ENCODE measurements around the gene SULT2B1.
"Not testable (repeated sequence)": the region's sequence is repeated elsewhere in the genome, so short reads cannot be mapped to it uniquely, and the experiment has no call there.

Gene SULT2B1

GRCh38 chr19:48618278-48618915 is 66.4 kb downstream of the SULT2B1 start:
- no peak for DNase-seq (ENCODE audit: low read depth in 4 of 4, low spot score in 1 of 4)

GRCh38 chr19:48618916-48619691 is 67.1 kb downstream of the SULT2B1 start, which contains the start of the genes RPL18 and SPHK2:
RPL18 (minus strand) TSS chr19:48619178; CDS start chr19:48619143, 35 bp downstream.
SPHK2 (plus strand) TSS chr19:48619506; CDS start chr19:48620515, 1,009 bp downstream.
- DNase-seq (ENCODE audit: low read depth in 4 of 4, low spot score in 1 of 4) = peak; percentile 86 to 94 (median 91)

GRCh38 chr19:48619692-48620585 is 68.0 kb downstream of the SULT2B1 start:
- no peak for DNase-seq (ENCODE audit: low read depth in 4 of 4, low spot score in 1 of 4)

GRCh38 chr19:48623556-48624066 is 71.6 kb downstream of the SULT2B1 start:
- DNase-seq (ENCODE audit: low read depth in 4 of 4, low spot score in 1 of 4) = no peak

- peak; percentile 92 to 98 (median 95) for DNase-seq (ENCODE audit: low read depth in 4 of 4, low spot score in 1 of 4)
These were observed 72.2 kb downstream of the SULT2B1 start for GRCh38 chr19:48624067-48624594.

- no peak for DNase-seq (ENCODE audit: low read depth in 4 of 4, low spot score in 1 of 4)
These were observed 73.1 kb downstream of the SULT2B1 start for GRCh38 chr19:48624791-48625723.

- no peak for DNase-seq (ENCODE audit: low read depth in 4 of 4, low spot score in 1 of 4)
These were observed 73.9 kb downstream of the SULT2B1 start for GRCh38 chr19:48625891-48626327.

- no peak for DNase-seq (ENCODE audit: low read depth in 4 of 4, low spot score in 1 of 4)
These were observed 75.4 kb downstream of the SULT2B1 start for GRCh38 chr19:48627201-48627864.

GRCh38 chr19:48627865-48628314 is 75.9 kb downstream of the SULT2B1 start:
- DNase-seq (ENCODE audit: low read depth in 4 of 4, low spot score in 1 of 4) = no peak

GRCh38 chr19:48628486-48629296 is 76.7 kb downstream of the SULT2B1 start:
- no peak for DNase-seq (ENCODE audit: low read depth in 4 of 4, low spot score in 1 of 4)

GRCh38 chr19:48629297-48629598 is 77.3 kb downstream of the SULT2B1 start:
- no peak for DNase-seq (ENCODE audit: low read depth in 4 of 4, low spot score in 1 of 4)

- DNase-seq (ENCODE audit: low read depth in 4 of 4, low spot score in 1 of 4) = no peak
These were observed 77.8 kb downstream of the SULT2B1 start for GRCh38 chr19:48629599-48630295.

GRCh38 chr19:48630296-48631063 is 78.5 kb downstream of the SULT2B1 start:
- no peak for DNase-seq (ENCODE audit: low read depth in 4 of 4, low spot score in 1 of 4)

GRCh38 chr19:48631225-48631624 is 79.3 kb downstream of the SULT2B1 start:
- no peak for DNase-seq (ENCODE audit: low read depth in 4 of 4, low spot score in 1 of 4)

GRCh38 chr19:48632286-48632685 is 80.3 kb downstream of the SULT2B1 start:
- not testable (repeated sequence) for DNase-seq (ENCODE audit: low read depth in 4 of 4, low spot score in 1 of 4)

- no peak for DNase-seq (ENCODE audit: low read depth in 4 of 4, low spot score in 1 of 4)
These were observed 80.7 kb downstream of the SULT2B1 start for GRCh38 chr19:48632692-48633147.

Measured in stimulated activated CD4-positive, alpha-beta T cell treated with anti-CD3 and anti-CD28 coated beads, Interleukin-1b, Interleukin-23, amount 100 ng/mL, for 24 hours (primary cell).